HepG2 (cell line): ENCODE data around the gene CAPZA1. TPM values are rescaled to one million over a fixed set of nuclear protein-coding genes. Genes with fewer than 3 reads are reported as not detected.

Experiments
- ARID2 ChIP-seq: sonication (generic); formaldehyde crosslinking; IDR thresholded peaks from 2 replicates; pipeline ENCODE4 v1.8.1; 2022; ENCODE audit warnings: mild to moderate bottlenecking, missing genetic modification reagents, borderline replicate concordance
- BORCS8-MEF2B ChIP-seq: sonication (generic); formaldehyde crosslinking; IDR thresholded peaks from 2 replicates; pipeline ENCODE4 v1.8.0; 2022; ENCODE audit warnings: mild to moderate bottlenecking, missing genetic modification reagents
- CBFB ChIP-seq: sonication (generic); formaldehyde crosslinking; IDR thresholded peaks from 2 replicates; pipeline ENCODE4 v1.4.0; 2020; ENCODE audit warnings: missing genetic modification reagents
- CEBPB ChIP-seq: IDR thresholded peaks from 2 replicates; pipeline ENCODE4 v1.6.1; 2011; ENCODE audit warnings: low read depth, low read length, improper control_type of control experiment, borderline replicate concordance
- GPN1 ChIP-seq: sonication (generic); formaldehyde crosslinking; IDR thresholded peaks from 2 replicates; pipeline ENCODE4 v1.5.1; 2020; ENCODE audit warnings: missing genetic modification reagents, borderline replicate concordance
- JARID2 ChIP-seq: sonication (generic); formaldehyde crosslinking; IDR thresholded peaks from 2 replicates; pipeline ENCODE4 v1.8.1; 2023; ENCODE audit warnings: missing genetic modification reagents, inconsistent platforms; ENCODE audit not compliant: insufficient replicate concordance
- MIER2 ChIP-seq: IDR thresholded peaks from 2 replicates; pipeline ENCODE4 v1.6.1; 2016; ENCODE audit warnings: missing biosample characterization, missing genetic modification reagents
- ONECUT2 ChIP-seq: sonication (generic); formaldehyde crosslinking; IDR thresholded peaks from 2 replicates; pipeline ENCODE4 v1.4.0; 2020; ENCODE audit warnings: missing genetic modification reagents
- RBFOX2 ChIP-seq: fragments of 200-400 bp; formaldehyde crosslinking; IDR thresholded peaks from 2 replicates; pipeline ENCODE4 v1.6.1; 2017; ENCODE audit warnings: low read depth, mild to moderate bottlenecking, low read length
- RELA ChIP-seq: sonication (generic); formaldehyde crosslinking; IDR thresholded peaks from 2 replicates; pipeline ENCODE4 v1.4.0; 2020; ENCODE audit warnings: missing genetic modification reagents
- THAP11 ChIP-seq: IDR thresholded peaks from 2 replicates; pipeline ENCODE4 v1.6.1; 2016; ENCODE audit warnings: missing biosample characterization, missing genetic modification reagents
- ZBTB20 ChIP-seq: sonication (generic); formaldehyde crosslinking; IDR thresholded peaks from 2 replicates; pipeline ENCODE4 v1.8.1; 2023; ENCODE audit warnings: missing genetic modification reagents, low read depth, mild to moderate bottlenecking, borderline replicate concordance
- ZIK1 ChIP-seq: sonication (generic); formaldehyde crosslinking; IDR thresholded peaks from 2 replicates; pipeline ENCODE4 v1.5.0; 2020; ENCODE audit warnings: mild to moderate bottlenecking, low read depth, missing genetic modification reagents, borderline replicate concordance
- ZNF333 ChIP-seq: sonication (generic); formaldehyde crosslinking; IDR thresholded peaks from 2 replicates; pipeline ENCODE4 v1.4.0; 2020; ENCODE audit warnings: mild to moderate bottlenecking, missing genetic modification reagents, borderline replicate concordance
- ZNF350 ChIP-seq: sonication (generic); formaldehyde crosslinking; IDR thresholded peaks from 2 replicates; pipeline ENCODE4 v1.4.0; 2020; ENCODE audit warnings: mild to moderate bottlenecking, low read depth, missing genetic modification reagents, borderline replicate concordance
- ZNF431 ChIP-seq: sonication (generic); formaldehyde crosslinking; IDR thresholded peaks from 2 replicates; pipeline ENCODE4 v1.9.0; 2022; ENCODE audit warnings: missing genetic modification reagents, low read depth, mild to moderate bottlenecking, borderline replicate concordance
- ZNF501 ChIP-seq: sonication (generic); formaldehyde crosslinking; IDR thresholded peaks from 2 replicates; pipeline ENCODE4 v1.5.1; 2020; ENCODE audit warnings: mild to moderate bottlenecking, moderate library complexity, missing genetic modification reagents
- ZNF678 ChIP-seq: sonication (generic); formaldehyde crosslinking; IDR thresholded peaks from 2 replicates; pipeline ENCODE4 v1.4.0; 2020; ENCODE audit warnings: mild to moderate bottlenecking, missing genetic modification reagents
- ZSCAN21 ChIP-seq: sonication (generic); formaldehyde crosslinking; IDR thresholded peaks from 2 replicates; pipeline ENCODE4 v1.8.0; 2022; ENCODE audit warnings: mild to moderate bottlenecking, missing genetic modification reagents, moderate library complexity, borderline replicate concordance
- polyA plus RNA-seq, 8 experiments: library from polyadenylated mRNA; depleted of rRNA in 3 of 8; stranded (reverse) in 7 of 8; unstranded in 1 of 8; fragments of >200 nt; fragmentation: Illumina TruSeq in 4 of 8; extraction: Trizol in 4 of 8; gene quantifications; 2 replicates each; pipeline versions ENCODE4 v1.2.1 to v1.2.3, GENCODE V29; 2011 to 2016; ENCODE audit warnings: low read depth in 4 of 8, missing spikeins in 1 of 8, mixed read lengths in 1 of 8; ENCODE audit not compliant: insufficient read depth in 1 of 8
- total RNA-seq, 5 experiments: library from RNA; depleted of rRNA; stranded (reverse); fragments of >200 nt; fragmentation: Illumina TruSeq; extraction: Trizol; gene quantifications; 2 replicates each; pipeline ENCODE4 v1.2.3, GENCODE V29; 2016; ENCODE audit warnings: low read depth in 1 of 5
- TF ChIP-seq, protein P1 (sequence below): sonication (generic); formaldehyde crosslinking; IDR thresholded peaks from 2 replicates; pipeline ENCODE4 v1.4.0; 2020; ENCODE audit warnings: missing genetic modification reagents, borderline replicate concordance
- TF ChIP-seq, protein P2 (sequence below): sonication (generic); formaldehyde crosslinking; IDR thresholded peaks from 2 replicates; pipeline ENCODE4 v1.4.0; 2020; ENCODE audit warnings: missing genetic modification reagents, low read depth, mild to moderate bottlenecking, borderline replicate concordance

The CAPZA1 gene
- total and polyA plus RNA-seq, 2 of the 13 experiments (the other 11 are each of a cell fraction or from before 2014, with no cell fraction given) = 67.0 to 117 TPM

DNA sequence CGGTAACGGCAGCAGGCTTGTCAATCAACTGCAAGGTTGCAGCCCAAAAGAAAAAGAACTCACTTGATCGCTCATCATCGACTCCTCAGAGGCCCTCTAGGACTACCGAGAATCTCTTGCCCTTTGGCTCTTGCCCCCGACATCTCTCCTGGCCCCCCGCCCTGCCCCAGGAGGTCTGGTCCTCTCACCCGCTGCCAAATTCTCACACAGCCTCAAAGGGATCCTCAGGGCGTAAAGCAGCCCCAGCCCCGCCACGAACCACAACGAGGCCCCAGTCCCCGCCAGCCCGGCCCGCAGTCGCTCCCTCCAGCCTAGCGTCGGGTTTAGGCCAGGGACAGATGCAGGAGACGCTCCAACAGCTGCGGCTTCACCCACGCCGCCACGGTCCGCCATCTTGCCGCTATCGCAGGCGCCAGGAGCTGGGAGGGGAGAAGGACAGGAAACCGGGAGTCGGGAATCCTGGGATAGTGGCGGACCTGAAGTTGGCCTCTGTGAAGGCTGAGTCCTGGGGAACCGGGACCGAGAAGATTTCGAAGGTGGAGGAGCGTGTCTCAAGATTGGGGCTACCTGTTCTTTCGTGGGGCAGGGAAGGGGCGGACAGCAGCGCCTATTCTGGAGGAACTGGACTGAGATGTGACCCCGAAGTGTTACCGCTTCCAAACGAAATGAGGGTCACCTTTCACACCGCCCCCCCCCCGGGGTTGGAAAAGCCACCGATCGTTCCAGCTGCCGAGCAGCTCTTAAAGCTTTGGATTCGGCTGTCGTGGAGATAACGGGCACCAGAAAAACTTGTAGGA lies 713 bp upstream of the CAPZA1 start, which contains the start of gene ST7L (continued):
- TF ChIP-seq ZSCAN21 (CRISPR knock-in tag) (peak; percentile 86; the same call in 1 of the 2 replicates), RBFOX2 (peak; percentile 60; the same call in 1 of the 2 replicates), THAP11 (CRISPR knock-in tag) (peak; percentile 73), ZIK1 (CRISPR knock-in tag) (no peak), GPN1 (CRISPR knock-in tag) (no peak), CBFB (CRISPR knock-in tag) (no peak), ONECUT2 (CRISPR knock-in tag) (no peak), CEBPB (no peak), JARID2 (CRISPR knock-in tag) (no peak), ZNF678 (CRISPR knock-in tag) (no peak; the same call in 1 of the 2 replicates), ZBTB20 (CRISPR knock-in tag) (no peak), ZNF501 (CRISPR knock-in tag) (peak; percentile 56), ZNF333 (CRISPR knock-in tag) (peak; percentile 32), ZNF431 (CRISPR knock-in tag) (peak; percentile 31), ZNF350 (0 out of 2 replicates have a peak, but pooled peaks have one; percentile 20), ARID2 (CRISPR knock-in tag) (0 out of 2 replicates have a peak, but pooled peaks have one; percentile 16), BORCS8-MEF2B (peak; percentile 82; the same call in 1 of the 2 replicates), RELA (CRISPR knock-in tag) (no peak), MIER2 (CRISPR knock-in tag) (peak; percentile 68; the same call in 1 of the 2 replicates)
- TF ChIP-seq, protein P1, sequence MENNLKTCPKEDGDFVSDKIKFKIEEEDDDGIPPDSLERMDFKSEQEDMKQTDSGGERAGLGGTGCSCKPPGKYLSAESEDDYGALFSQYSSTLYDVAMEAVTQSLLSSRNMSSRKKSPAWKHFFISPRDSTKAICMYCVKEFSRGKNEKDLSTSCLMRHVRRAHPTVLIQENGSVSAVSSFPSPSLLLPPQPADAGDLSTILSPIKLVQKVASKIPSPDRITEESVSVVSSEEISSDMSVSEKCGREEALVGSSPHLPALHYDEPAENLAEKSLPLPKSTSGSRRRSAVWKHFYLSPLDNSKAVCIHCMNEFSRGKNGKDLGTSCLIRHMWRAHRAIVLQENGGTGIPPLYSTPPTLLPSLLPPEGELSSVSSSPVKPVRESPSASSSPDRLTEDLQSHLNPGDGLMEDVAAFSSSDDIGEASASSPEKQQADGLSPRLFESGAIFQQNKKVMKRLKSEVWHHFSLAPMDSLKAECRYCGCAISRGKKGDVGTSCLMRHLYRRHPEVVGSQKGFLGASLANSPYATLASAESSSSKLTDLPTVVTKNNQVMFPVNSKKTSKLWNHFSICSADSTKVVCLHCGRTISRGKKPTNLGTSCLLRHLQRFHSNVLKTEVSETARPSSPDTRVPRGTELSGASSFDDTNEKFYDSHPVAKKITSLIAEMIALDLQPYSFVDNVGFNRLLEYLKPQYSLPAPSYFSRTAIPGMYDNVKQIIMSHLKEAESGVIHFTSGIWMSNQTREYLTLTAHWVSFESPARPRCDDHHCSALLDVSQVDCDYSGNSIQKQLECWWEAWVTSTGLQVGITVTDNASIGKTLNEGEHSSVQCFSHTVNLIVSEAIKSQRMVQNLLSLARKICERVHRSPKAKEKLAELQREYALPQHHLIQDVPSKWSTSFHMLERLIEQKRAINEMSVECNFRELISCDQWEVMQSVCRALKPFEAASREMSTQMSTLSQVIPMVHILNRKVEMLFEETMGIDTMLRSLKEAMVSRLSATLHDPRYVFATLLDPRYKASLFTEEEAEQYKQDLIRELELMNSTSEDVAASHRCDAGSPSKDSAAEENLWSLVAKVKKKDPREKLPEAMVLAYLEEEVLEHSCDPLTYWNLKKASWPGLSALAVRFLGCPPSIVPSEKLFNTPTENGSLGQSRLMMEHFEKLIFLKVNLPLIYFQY = 0 out of 2 replicates have a peak, but pooled peaks have one; percentile 24
- TF ChIP-seq, protein P2, sequence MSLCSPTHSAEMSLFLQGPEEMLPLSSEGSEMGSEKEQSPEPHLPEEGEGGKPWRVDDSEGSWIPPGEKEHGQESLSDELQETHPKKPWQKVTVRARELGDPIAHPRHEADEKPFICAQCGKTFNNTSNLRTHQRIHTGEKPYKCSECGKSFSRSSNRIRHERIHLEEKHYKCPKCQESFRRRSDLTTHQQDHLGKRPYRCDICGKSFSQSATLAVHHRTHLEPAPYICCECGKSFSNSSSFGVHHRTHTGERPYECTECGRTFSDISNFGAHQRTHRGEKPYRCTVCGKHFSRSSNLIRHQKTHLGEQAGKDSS = peak; percentile 22; the same call in 1 of the 2 replicates
